HEK293T (cell line): ENCODE results near the gene UBL4A.
"Not testable (repeated sequence)": the region's sequence is repeated elsewhere in the genome, so short reads cannot be mapped to it uniquely, and the experiment has no call there.

ENCODE experiments used
- CTCF ChIA-PET: fragments of 350-600 bp; formaldehyde crosslinking; extraction: SDS; loops from one replicate; lab custom pipeline; 2021; ENCODE audit warnings: antibody characterized with exemption, inconsistent platforms; lab: Yijun Ruan, JAX
- POLR2A ChIA-PET: fragments of 350-600 bp; formaldehyde crosslinking; extraction: SDS; loops from one replicate; lab custom pipeline; 2020; ENCODE audit warnings: antibody characterized with exemption, inconsistent platforms; lab: Yijun Ruan, JAX
- DNase-seq: peaks from one replicate; pipeline ENCODE4 v3.0.0; 2012; ENCODE audit warnings: mixed read lengths; ENCODE audit errors: extremely low spot score
- ARNT ChIP-seq: fragments of 450-650 bp; IDR thresholded peaks from 2 replicates; pipeline ENCODE4 v1.6.1; 2017; ENCODE audit warnings: mild to moderate bottlenecking
- BHLHE40 ChIP-seq: fragments of 450-650 bp; IDR thresholded peaks from 2 replicates; pipeline ENCODE4 v1.6.1; 2016; ENCODE audit warnings: mild to moderate bottlenecking, moderate library complexity, borderline replicate concordance
- CTBP1 ChIP-seq: fragments of 450-650 bp; IDR thresholded peaks from 2 replicates; pipeline ENCODE4 v1.6.1; 2016; ENCODE audit warnings: borderline replicate concordance
- ELF4 ChIP-seq: fragments of 450-650 bp; IDR thresholded peaks from 2 replicates; pipeline ENCODE4 v1.6.1; 2017; ENCODE audit warnings: antibody characterized with exemption
- FOXA1 ChIP-seq: fragments of 450-650 bp; IDR thresholded peaks from 2 replicates; pipeline ENCODE4 v1.6.1; 2016; ENCODE audit warnings: mild to moderate bottlenecking
- FOXK2 ChIP-seq: fragments of 450-650 bp; IDR thresholded peaks from 2 replicates; pipeline ENCODE4 v1.6.1; 2016; ENCODE audit warnings: mild to moderate bottlenecking
- FOXM1 ChIP-seq: fragments of 450-650 bp; IDR thresholded peaks from 2 replicates; pipeline ENCODE4 v1.6.1; 2017; ENCODE audit warnings: mild to moderate bottlenecking, borderline replicate concordance
- HDGF ChIP-seq: fragments of 450-650 bp; IDR thresholded peaks from 2 replicates; pipeline ENCODE4 v1.6.1; 2017; ENCODE audit warnings: antibody characterized with exemption, borderline replicate concordance
- L3MBTL2 ChIP-seq: fragments of 450-650 bp; conservative IDR thresholded peaks from 2 replicates; pipeline ENCODE4 v1.6.1; 2016; ENCODE audit warnings: mild to moderate bottlenecking
- LEF1 ChIP-seq: fragments of 450-650 bp; IDR thresholded peaks from 2 replicates; pipeline ENCODE4 v1.6.1; 2017; ENCODE audit warnings: mild to moderate bottlenecking, borderline replicate concordance
- NFRKB ChIP-seq: fragments of 450-650 bp; IDR thresholded peaks from 2 replicates; pipeline ENCODE4 v1.6.1; 2016; ENCODE audit warnings: mild to moderate bottlenecking, moderate library complexity
- PKNOX1 ChIP-seq: fragments of 450-650 bp; IDR thresholded peaks from 2 replicates; pipeline ENCODE4 v1.6.1; 2016
- SP1 ChIP-seq: fragments of 450-650 bp; IDR thresholded peaks from 2 replicates; pipeline ENCODE4 v1.6.1; 2017
- SUZ12 ChIP-seq: fragments of 450-650 bp; IDR thresholded peaks from 2 replicates; pipeline ENCODE4 v1.6.1; 2016; ENCODE audit warnings: mild to moderate bottlenecking
- TARDBP ChIP-seq: fragments of 450-650 bp; IDR thresholded peaks from 2 replicates; pipeline ENCODE4 v1.6.1; 2016
- ZNF384 ChIP-seq: fragments of 450-650 bp; IDR thresholded peaks from 2 replicates; pipeline ENCODE4 v1.6.1; 2016

Gene UBL4A

GRCh38 chrX:154506483-154507332, 20.3 kb upstream of the UBL4A start:
- ChIA-PET POLR2A (interaction anchor here (1.3 to 2.5 kb wide), 2 partner anchors 10 to 16 kb away, joined by 6 to 8 read pairs; partner anchors contain the start of genes FAM3A and SLC10A3), CTCF (no interaction called here)
- TF ChIP-seq LEF1 = no peak
- no peak for TF ChIP-seq FOXA1
- no peak for TF ChIP-seq SP1
- no peak for TF ChIP-seq PKNOX1
- TF ChIP-seq ARNT = no peak
- TF ChIP-seq SUZ12 = no peak
- TF ChIP-seq HDGF = no peak
- no peak for TF ChIP-seq L3MBTL2
- no peak for TF ChIP-seq CTBP1
- no peak for TF ChIP-seq ZNF384
- no peak for TF ChIP-seq FOXK2
- TF ChIP-seq BHLHE40 = no peak
- TF ChIP-seq ELF4 = no peak
- DNase-seq = no peak

- no peak for DNase-seq
- TF ChIP-seq FOXK2 (no peak), ELF4 (no peak), L3MBTL2 (no peak), FOXA1 (no peak), LEF1 (no peak), BHLHE40 (no peak), SUZ12 (no peak), NFRKB (no peak), PKNOX1 (no peak), HDGF (no peak), TARDBP (no peak)
- CTCF ChIA-PET = no interaction called here
- POLR2A ChIA-PET = interaction anchor here (2.5 kb wide), 1 partner anchor 11 kb away, joined by 8 read pairs; the partner anchor contains the start of gene FAM3A
Observed at GRCh38 chrX:154505734-154506133, 19.3 kb upstream of the UBL4A start.

GRCh38 chrX:154502989-154503388, 16.6 kb upstream of the UBL4A start:
- no peak for DNase-seq
- TF ChIP-seq NFRKB (no peak), PKNOX1 (no peak), FOXA1 (no peak), FOXM1 (no peak), ZNF384 (no peak), LEF1 (no peak), ELF4 (no peak), SUZ12 (no peak)
- ChIA-PET POLR2A (interaction anchor here (1.2 to 1.4 kb wide), 2 partner anchors 24 to 56 kb away, joined by 3 to 4 read pairs; no protein-coding TSS in a partner anchor), CTCF (no interaction called here)

- TF ChIP-seq PKNOX1 (no peak), ELF4 (no peak), FOXA1 (no peak), SP1 (no peak), HDGF (no peak), FOXK2 (no peak), TARDBP (no peak), CTBP1 (no peak), ZNF384 (no peak), LEF1 (no peak)
- POLR2A ChIA-PET = interaction anchor here (1.2 kb wide), 1 partner anchor 55 kb away, joined by 3 read pairs; no protein-coding TSS in a partner anchor
- CTCF ChIA-PET = no interaction called here
- no peak for DNase-seq
Observed at GRCh38 chrX:154502098-154502497, 15.7 kb upstream of the UBL4A start.

- CTCF ChIA-PET, DNase-seq, POLR2A ChIA-PET: not testable (repeated sequence)
Observed at GRCh38 chrX:154501423-154501822, 15.0 kb upstream of the UBL4A start.

GRCh38 chrX:154496591-154497137, 10.2 kb upstream of the UBL4A start:
- CTCF ChIA-PET, DNase-seq: not testable (repeated sequence)
- POLR2A ChIA-PET = interaction anchor here (1.5 kb wide), 1 partner anchor 85 kb away, joined by 3 read pairs; no protein-coding TSS in a partner anchor
